Right atrium auricular region (tissue), 2 donors: ENCODE data around the gene PDE4B. TPM values are rescaled to one million over a fixed set of nuclear protein-coding genes. Genes with fewer than 3 reads are reported as not detected.

Experiments used
- DNase-seq: peaks from one replicate; pipeline ENCODE4 v3.0.0-alpha.2; 2019; ENCODE audit warnings: low spot score
- H3K27ac ChIP-seq, 2 donors: fragments of 200-600 bp; sonication (generic); 1 replicate in 1 of 2; 2 replicates in 1 of 2; pipeline ENCODE4 v1.5.1; 2016 to 2019
- H3K27me3 ChIP-seq, 2 donors: fragments of 200-600 bp; sonication (generic); one replicate each; pipeline versions ENCODE4 v1.5.1 to v1.6.0; 2017 to 2019
- H3K36me3 ChIP-seq: fragments of 200-600 bp; sonication (generic); one replicate; pipeline ENCODE4 v1.5.1; 2016
- H3K4me1 ChIP-seq, 2 donors: fragments of 200-600 bp; sonication (generic); one replicate each; pipeline versions ENCODE4 v1.5.1 to v1.6.0; 2017 to 2019
- H3K4me3 ChIP-seq, 2 donors: fragments of 200-600 bp; sonication (generic); 1 replicate in 1 of 2; 2 replicates in 1 of 2; pipeline ENCODE4 v1.5.1; 2017 to 2019; ENCODE audit warnings: mild to moderate bottlenecking in 1 of 2, moderate library complexity in 1 of 2
- H3K9me3 ChIP-seq, 2 donors: fragments of 200-600 bp; sonication (generic); one replicate each; pipeline ENCODE4 v1.5.1; 2019
- CTCF ChIP-seq, 2 donors: fragments of 200-600 bp; sonication (generic); IDR thresholded peaks; one replicate each; pipeline ENCODE4 v1.5.1; 2019; ENCODE audit warnings: antibody characterized with exemption in 2 of 2
- total RNA-seq, 2 donors: library from RNA; depleted of rRNA; stranded (reverse); fragments of >200 nt; gene quantifications; one replicate each; pipeline ENCODE4 v1.1.0, GENCODE V29; 2016

Gene PDE4B
- total RNA-seq, 2 donors from 2014 or later, result 16.0 to 27.7 TPM

DNA sequence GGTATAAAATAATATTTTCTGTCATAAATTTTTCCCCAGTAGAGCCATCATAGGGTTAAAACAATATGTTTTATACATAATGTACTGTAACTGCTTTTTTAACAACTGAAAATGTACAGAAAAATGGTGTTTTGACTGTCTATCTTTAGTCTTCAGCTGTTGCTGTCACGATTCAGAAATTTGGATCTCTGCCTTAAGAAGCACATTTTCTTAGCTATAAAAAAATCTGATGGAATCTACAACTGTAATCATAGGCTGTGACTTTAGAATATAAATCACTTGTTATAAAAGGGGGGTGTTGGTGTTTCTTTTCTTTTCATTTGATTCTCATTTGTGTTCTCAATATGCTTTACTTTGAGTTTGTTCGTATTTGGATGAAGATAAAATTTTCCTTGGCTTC is 187.5 kb downstream of the PDE4B start:
- Histone ChIP-seq H3K9me3 (peaks cover 0 to 11% of the 10 kb centered on the region in 2 donors), H3K27ac (no peak overlapping the region), H3K4me3 (no peak overlapping the region), H3K36me3 (no peaks in the 10 kb centered on the region), H3K27me3 (no peaks in the 10 kb centered on the region), H3K4me1 (no peaks in the 10 kb centered on the region)
- no peak for DNase-seq
- no peak for TF ChIP-seq CTCF (IDR thresholded peaks at IDR 0.05)

DNA sequence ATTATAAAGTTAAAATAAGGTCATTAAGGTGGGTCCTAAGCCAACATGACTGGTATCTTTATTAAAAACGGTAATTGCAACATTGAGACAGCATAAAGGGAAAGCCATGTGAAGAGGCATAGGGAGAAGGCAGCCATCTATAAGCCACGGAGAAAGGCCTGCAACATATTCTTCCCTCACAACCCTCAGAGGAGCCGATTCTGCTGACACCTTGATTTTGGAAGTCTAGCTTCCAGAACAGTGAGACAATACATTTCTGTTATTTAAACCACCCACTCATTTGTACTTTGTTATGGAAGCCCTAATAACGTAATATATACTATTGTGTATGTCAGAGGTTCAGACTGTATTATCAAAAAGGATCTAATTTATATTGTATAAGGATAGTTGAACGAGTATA is 190.8 kb downstream of the PDE4B start:
- no peaks in the 10 kb centered on the region for H3K27me3 ChIP-seq
- H3K36me3 ChIP-seq, result no peaks in the 10 kb centered on the region
- no peak for DNase-seq
- H3K9me3 ChIP-seq, result no peaks in the 10 kb centered on the region
- H3K27ac ChIP-seq, result no peak overlapping the region
- H3K4me3 ChIP-seq, result no peak overlapping the region
- TF ChIP-seq CTCF (IDR thresholded peaks at IDR 0.05), result no peak
- no peaks in the 10 kb centered on the region for H3K4me1 ChIP-seq

DNA sequence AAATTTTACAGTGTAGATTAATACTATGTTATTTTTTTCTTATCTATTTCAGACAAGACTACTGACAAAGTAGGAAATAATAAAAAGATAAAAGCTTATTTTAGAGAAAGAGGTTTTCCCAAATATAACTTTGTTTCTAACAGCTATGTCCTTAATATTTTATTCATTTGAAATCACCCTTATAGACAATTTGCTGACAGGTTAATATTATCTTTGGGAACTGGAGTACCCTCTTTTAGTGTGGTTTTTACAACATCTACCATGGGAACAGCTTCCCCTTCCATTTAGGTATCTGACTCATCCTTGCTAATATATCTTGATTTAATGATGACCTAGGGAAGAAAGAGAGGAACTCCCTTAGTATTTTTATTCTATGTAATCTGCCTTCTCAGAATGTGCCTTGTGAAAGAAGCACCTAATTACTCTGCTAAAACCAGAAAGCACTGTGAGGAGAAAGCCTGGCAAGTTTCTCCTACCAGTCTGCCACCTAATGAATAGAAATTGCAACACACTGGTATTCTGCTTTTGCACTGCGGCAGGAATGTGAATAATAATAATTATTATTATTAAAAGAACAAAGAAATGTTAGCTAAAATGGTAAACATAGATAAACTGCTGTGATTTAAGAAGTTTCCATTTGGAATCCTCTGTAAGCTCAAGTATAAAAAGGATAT is 192.8 kb downstream of the PDE4B start:
- Histone ChIP-seq H3K36me3 (no peaks in the 10 kb centered on the region), H3K27ac (no peak overlapping the region), H3K27me3 (no peaks in the 10 kb centered on the region), H3K4me3 (no peak overlapping the region), H3K4me1 (no peaks in the 10 kb centered on the region), H3K9me3 (no peaks in the 10 kb centered on the region)
- no peak for TF ChIP-seq CTCF (IDR thresholded peaks at IDR 0.05)
- DNase-seq, result no peak

DNA sequence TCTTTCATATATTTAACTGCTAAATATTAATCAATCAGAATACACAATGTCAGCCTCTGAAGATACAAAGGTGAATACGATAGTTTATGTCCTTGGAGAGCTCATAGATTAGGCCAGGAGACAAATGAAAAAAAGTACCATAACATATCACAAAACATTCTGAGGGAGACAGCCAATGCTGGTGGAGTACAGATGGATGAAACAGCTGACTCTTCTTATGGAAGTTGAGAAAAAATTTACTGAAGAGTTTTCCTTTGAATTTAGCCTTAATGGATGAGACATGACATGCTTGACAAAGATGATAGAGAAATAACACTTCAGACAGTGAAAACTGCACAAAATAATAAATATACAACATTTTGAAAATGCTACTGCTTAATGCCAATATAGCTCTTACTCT is 193.5 kb downstream of the PDE4B start:
- Histone ChIP-seq H3K27me3 (no peaks in the 10 kb centered on the region), H3K36me3 (no peaks in the 10 kb centered on the region), H3K27ac (no peak overlapping the region), H3K9me3 (no peaks in the 10 kb centered on the region), H3K4me3 (no peak overlapping the region), H3K4me1 (no peaks in the 10 kb centered on the region)
- no peak for TF ChIP-seq CTCF (IDR thresholded peaks at IDR 0.05)
- no peak for DNase-seq

- H3K9me3 ChIP-seq, result no peaks in the 10 kb centered on the region
- H3K4me3 ChIP-seq, result no peak overlapping the region
- DNase-seq, result no peak
- no peaks in the 10 kb centered on the region for H3K36me3 ChIP-seq
- H3K4me1 ChIP-seq, result no peaks in the 10 kb centered on the region
- H3K27me3 ChIP-seq, result no peaks in the 10 kb centered on the region
- TF ChIP-seq CTCF (IDR thresholded peaks at IDR 0.05), result no peak
- no peak overlapping the region for H3K27ac ChIP-seq
Measured at GRCh38 chr1:65990161-65990560, 197.5 kb downstream of the PDE4B start.

GRCh38 chr1:65991694-65992093 is 199.0 kb downstream of the PDE4B start:
- H3K4me3 ChIP-seq, result no peak overlapping the region
- no peak overlapping the region for H3K27ac ChIP-seq
- TF ChIP-seq CTCF (IDR thresholded peaks at IDR 0.05), result no peak
- no peaks in the 10 kb centered on the region for H3K4me1 ChIP-seq
- no peaks in the 10 kb centered on the region for H3K27me3 ChIP-seq
- H3K9me3 ChIP-seq, result no peaks in the 10 kb centered on the region
- H3K36me3 ChIP-seq, result no peaks in the 10 kb centered on the region
- DNase-seq, result no peak
